GM12878 (cell line): Measurements from ENCODE around the gene IMMP2L. TPM values are rescaled to one million over a fixed set of nuclear protein-coding genes. Genes with fewer than 3 reads are reported as not detected.

ENCODE experiments used
- ATAC-seq: fragments of 200-7000 bp; cut with Tn5 transposase; 3 replicates; pipeline ENCODE4 v1.9.1; 2020; ENCODE audit warnings: mild to moderate bottlenecking, moderate library complexity
- BruUV-seq: library from RNA; stranded (reverse); fragments of 400-500 nt; replicated peaks from 2 replicates; lab custom pipeline; 2021; lab: Mats Ljungman, UMichigan
- CTCF ChIA-PET: fragments of 300-600 bp; sonication (Branson Sonifier 250); formaldehyde crosslinking; extraction: SDS; loops from one replicate; lab custom pipeline; 2021; ENCODE audit warnings: inconsistent platforms; lab: Yijun Ruan, JAX
- POLR2A ChIA-PET: fragments of 350-600 bp; formaldehyde crosslinking; extraction: SDS; loops from one replicate; lab custom pipeline; 2021; ENCODE audit warnings: inconsistent platforms; lab: Charles Lee
- RAD21 ChIA-PET: fragments of 300-600 bp; sonication (Branson Sonifier 250); formaldehyde crosslinking; loops from one replicate; lab custom pipeline; 2023; ENCODE audit warnings: antibody characterized with exemption; ENCODE audit not compliant: unreplicated experiment; lab: Charles Lee
- SMC1A ChIA-PET: fragments of 300-600 bp; sonication (Branson Sonifier 250); formaldehyde crosslinking; loops from one replicate; lab custom pipeline; 2023; ENCODE audit not compliant: unreplicated experiment, uncharacterized antibody; lab: Charles Lee
- DNase-seq: peaks from one replicate; pipeline ENCODE4 v3.0.0-alpha.2; 2011; ENCODE audit warnings: low read depth, low spot score
- FAIRE-seq: peaks from 3 replicates; lab custom pipeline; 2011; peaks lifted over from hg19 to GRCh38; lab: Jason Lieb, UNC
- H2AFZ ChIP-seq: 2 replicates; pipeline ENCODE4 v1.6.0; 2011; ENCODE audit warnings: low read depth, low read length, control low read depth; ENCODE audit not compliant: control insufficient read depth
- H3K27ac ChIP-seq: 2 replicates; pipeline ENCODE4 v1.5.1; 2011; ENCODE audit warnings: control low read depth; ENCODE audit not compliant: control insufficient read depth, insufficient read depth
- H3K27me3 ChIP-seq, 2 experiments: replicated peaks in 1 of 2; 2 replicates each; pipeline versions ENCODE4 v1.6.0 to v1.6.1; 2011; ENCODE audit warnings: low read length in 1 of 2; ENCODE audit not compliant: control insufficient read depth in 2 of 2, insufficient read depth in 2 of 2
- H3K36me3 ChIP-seq, 2 experiments: 2 replicates each; pipeline ENCODE4 v1.5.1; 2011; ENCODE audit warnings: low read length in 1 of 2; ENCODE audit not compliant: control insufficient read depth in 2 of 2, insufficient read depth in 2 of 2
- H3K4me1 ChIP-seq: 2 replicates; pipeline ENCODE4 v1.6.1; 2011; ENCODE audit warnings: mild to moderate bottlenecking, low read length, moderate library complexity, mixed read lengths; ENCODE audit not compliant: control insufficient read depth, insufficient read depth
- H3K4me2 ChIP-seq: 2 replicates; pipeline ENCODE4 v1.6.0; 2011; ENCODE audit warnings: control low read depth; ENCODE audit not compliant: control insufficient read depth, insufficient read depth
- H3K4me3 ChIP-seq: fragments of 200-600 bp; sonication (generic); 2 replicates; pipeline ENCODE4 v1.5.1; 2016
- H3K79me2 ChIP-seq: 2 replicates; pipeline ENCODE4 v1.6.0; 2011; ENCODE audit warnings: low read length; ENCODE audit not compliant: control insufficient read depth, insufficient read depth
- H3K9ac ChIP-seq: 2 replicates; pipeline ENCODE4 v1.8.0; 2011; ENCODE audit warnings: low read length, control low read depth, mixed read lengths; ENCODE audit not compliant: control insufficient read depth, insufficient read depth
- H3K9me3 ChIP-seq: replicated peaks from 3 replicates; pipeline ENCODE4 v1.5.1; 2011; ENCODE audit warnings: mild to moderate bottlenecking, low read length; ENCODE audit not compliant: control insufficient read depth, insufficient read depth
- H4K20me1 ChIP-seq: 2 replicates; pipeline ENCODE4 v1.6.0; 2011; ENCODE audit not compliant: control insufficient read depth, insufficient read depth
- CHD4 ChIP-seq: fragments of 200-600 bp; sonication (generic); IDR thresholded peaks from 2 replicates; pipeline ENCODE4 v1.6.1; 2016; ENCODE audit warnings: mild to moderate bottlenecking
- EZH2 ChIP-seq: IDR thresholded peaks from 2 replicates; pipeline ENCODE4 v1.6.1; 2012; ENCODE audit warnings: low read depth, mild to moderate bottlenecking, control low read depth, inconsistent platforms, low read length, borderline replicate concordance; ENCODE audit not compliant: control insufficient read depth
- HDGF ChIP-seq: fragments of 450-650 bp; IDR thresholded peaks from 2 replicates; pipeline ENCODE4 v1.6.1; 2016; ENCODE audit warnings: antibody characterized with exemption
- IRF4 ChIP-seq: IDR thresholded peaks from 2 replicates; pipeline ENCODE4 v1.6.1; 2011; ENCODE audit warnings: low read depth, low read length
- MTA3 ChIP-seq: IDR thresholded peaks from 2 replicates; pipeline ENCODE4 v1.6.1; 2012; ENCODE audit warnings: low read length, inconsistent platforms, borderline replicate concordance
- NBN ChIP-seq: fragments of 450-650 bp; IDR thresholded peaks from 2 replicates; pipeline ENCODE4 v1.6.1; 2016
- NKRF ChIP-seq: fragments of 450-650 bp; conservative IDR thresholded peaks from 2 replicates; pipeline ENCODE4 v1.6.1; 2017; ENCODE audit warnings: mild to moderate bottlenecking, moderate library complexity
- RUNX3 ChIP-seq: IDR thresholded peaks from 2 replicates; pipeline ENCODE4 v1.6.1; 2012; ENCODE audit warnings: low read length, inconsistent platforms
- USF2 ChIP-seq: IDR thresholded peaks from 2 replicates; pipeline ENCODE4 v1.6.1; 2011; ENCODE audit warnings: low read depth, low read length, improper control_type of control experiment, borderline replicate concordance
- WRNIP1 ChIP-seq: IDR thresholded peaks from 2 replicates; pipeline ENCODE4 v1.6.1; 2011; ENCODE audit warnings: low read depth, low read length, improper control_type of control experiment, borderline replicate concordance
- ZNF274 ChIP-seq: IDR thresholded peaks from one replicate; pipeline ENCODE4 v1.8.0; 2011; ENCODE audit not compliant: insufficient read length, insufficient read depth
- ZNF592 ChIP-seq: fragments of 450-650 bp; IDR thresholded peaks from 2 replicates; pipeline ENCODE4 v1.6.1; 2017; ENCODE audit warnings: mild to moderate bottlenecking, moderate library complexity
- WGBS: methylation state at CpG from one replicate; pipeline ENCODE4 v1.1.6; 2016; ENCODE audit warnings: low lambda C conversion rate; ENCODE audit not compliant: insufficient replicate concordance, insufficient coverage; ENCODE audit errors: missing lambda C conversion rate; 5-methylcytosine and 5-hydroxymethylcytosine counted together
- in situ Hi-C: fragments of 300-500 bp; cut with MboI; formaldehyde crosslinking; loops from 9 replicates; pipeline ENCODE4 v1.14.3; 2018; ENCODE audit warnings: mixed read lengths
- intact Hi-C: fragments of 100-400 bp; cut with micrococcal nuclease; formaldehyde crosslinking; loops from one replicate; pipeline ENCODE4 v1.14.2; 2022; ENCODE audit not compliant: unreplicated experiment
- polyA plus RNA-seq, 11 experiments: library from polyadenylated mRNA; depleted of rRNA in 4 of 11; unstranded in 6 of 11; stranded (reverse) in 5 of 11; fragments of >200 nt; fragmentation: Nextera tagmentation in 4 of 11; fragmentation: Illumina TruSeq in 1 of 11; extraction: Ambion mirVana in 4 of 11; extraction: Trizol in 1 of 11; gene quantifications; 1 replicate in 1 of 11; 2 replicates in 10 of 11; pipeline versions ENCODE4 v1.2.1 to v1.2.3, GENCODE V29; 2011 to 2016; ENCODE audit warnings: inconsistent platforms in 2 of 11, missing spikeins in 2 of 11, low read depth in 1 of 11
- total RNA-seq, 4 experiments: library from RNA; depleted of rRNA in 3 of 4; stranded (reverse); fragments of >200 nt in 3 of 4; fragmentation: Illumina TruSeq in 1 of 4; extraction: Trizol in 1 of 4; gene quantifications; 2 replicates each; pipeline versions ENCODE4 v1.2.1 to v1.2.3, GENCODE V29; 2013 to 2021

The IMMP2L gene
- total and polyA plus RNA-seq, 10 of the 15 experiments (the other 5 are each of a cell fraction or from before 2014, with no cell fraction given) = 12.6 to 46.3 (median 19.6) TPM

GRCh38 chr7:111513566-111513965 lies 48.7 kb downstream of the IMMP2L start:
- no peak for TF ChIP-seq NBN
- TF ChIP-seq USF2 = no peak
- TF ChIP-seq, all 136 proteins: peak for 0
- Histone ChIP-seq H3K4me1 (no peaks in the 10 kb centered on the region), H3K36me3 (no peaks in the 10 kb centered on the region), H4K20me1 (no peaks in the 10 kb centered on the region), H3K79me2 (no peaks in the 10 kb centered on the region), H3K27me3 (no peaks in the 10 kb centered on the region), H3K27ac (no peak overlapping the region), H2AFZ (no peak overlapping the region), H3K9ac (no peak overlapping the region), H3K4me2 (no peak overlapping the region), H3K4me3 (no peak overlapping the region), H3K9me3 (no peaks in the 10 kb centered on the region)
- DNase-seq = no peak
- ChIA-PET CTCF (no interaction called here), POLR2A (no interaction called here), SMC1A (interaction anchor here (0.7 to 1.5 kb wide), 3 partner anchors 9 to 16 kb away, joined by 3 read pairs; no protein-coding TSS in a partner anchor), RAD21 (no interaction called here)
- BruUV-seq = no TSS peak
- intact Hi-C loops = no loop called here
- ATAC-seq = no peak
- in situ Hi-C loops = no loop called here
- FAIRE-seq = no peak
- WGBS = 95% methylated on average over 1 of the region's 1 CpG

- H3K4me2 ChIP-seq = no peak overlapping the region
- BruUV-seq = no TSS peak
- CTCF ChIA-PET = no interaction called here
- TF ChIP-seq HDGF = no peak
- TF ChIP-seq WRNIP1 = no peak
- TF ChIP-seq RUNX3 = no peak
- no peak for TF ChIP-seq CHD4
- no peak for TF ChIP-seq IRF4
- TF ChIP-seq ZNF592 = no peak
- TF ChIP-seq EZH2 = no peak
- TF ChIP-seq MTA3 = no peak
- no peak for TF ChIP-seq ZNF274
- TF ChIP-seq NKRF = no peak
Observed at GRCh38 chr7:111511845-111512244, 50.4 kb downstream of the IMMP2L start.

More at GRCh38 chr7:111511845-111512244, 50.4 kb downstream of the IMMP2L start:
- H3K36me3 ChIP-seq = no peaks in the 10 kb centered on the region
- ChIA-PET SMC1A (interaction anchor here (0.6 to 2.0 kb wide), 2 partner anchors 8 to 48 kb away, joined by 3 to 6 read pairs; no protein-coding TSS in a partner anchor), POLR2A (no interaction called here), RAD21 (no interaction called here)
- no peak overlapping the region for H3K27ac ChIP-seq
- H3K9me3 ChIP-seq = no peaks in the 10 kb centered on the region
- H3K79me2 ChIP-seq = no peaks in the 10 kb centered on the region
- no peaks in the 10 kb centered on the region for H3K4me1 ChIP-seq
- ATAC-seq = no peak
- H3K9ac ChIP-seq = no peak overlapping the region
- intact Hi-C loops (no loop called here), in situ Hi-C loops (no loop called here)
- peak; percentile 35 for FAIRE-seq
- H3K27me3 ChIP-seq = no peaks in the 10 kb centered on the region
- no peak for DNase-seq
- no peak overlapping the region for H3K4me3 ChIP-seq
- H2AFZ ChIP-seq = no peak overlapping the region
- WGBS = 80% methylated on average over 4 of the region's 4 CpGs
- no peaks in the 10 kb centered on the region for H4K20me1 ChIP-seq
